Measurements from ENCODE around the gene TSC22D3.

TSC22D3 gene

GRCh38 chrX:107721318-107721717, 54.3 kb downstream of the TSC22D3 start:
- no peak for TF ChIP-seq CTCF (IDR thresholded peaks at IDR 0.05; ENCODE audit: low read depth, low read length, missing control alignments)
- DNase-seq (ENCODE audit: low read depth), result no peak
- in situ Hi-C loops (cut with HindIII; ENCODE audit: low sequenced_read_pairs), result no loop called here
- no peak overlapping the region for H3K4me3 ChIP-seq (ENCODE audit: low read depth, low read length)

GRCh38 chrX:107718156-107718621, 57.4 kb downstream of the TSC22D3 start:
- peak; percentile 64 for DNase-seq (ENCODE audit: low read depth)
- no peak overlapping the region for H3K4me3 ChIP-seq (ENCODE audit: low read depth, low read length)
- in situ Hi-C loops (cut with HindIII; ENCODE audit: low sequenced_read_pairs), result no loop called here
- TF ChIP-seq CTCF (IDR thresholded peaks at IDR 0.05; ENCODE audit: low read depth, low read length, missing control alignments), result peak; percentile 73

- in situ Hi-C loops (cut with HindIII; ENCODE audit: low sequenced_read_pairs), result no loop called here
- DNase-seq (ENCODE audit: low read depth), result peak; percentile 32
- TF ChIP-seq CTCF (IDR thresholded peaks at IDR 0.05; ENCODE audit: low read depth, low read length, missing control alignments), result no peak
- peak overlapping the region; percentile 62 for H3K4me3 ChIP-seq (ENCODE audit: low read depth, low read length)
Observed at GRCh38 chrX:107716816-107717700, 58.5 kb downstream of the TSC22D3 start.

- DNase-seq (ENCODE audit: low read depth), result no peak
- in situ Hi-C loops (cut with HindIII; ENCODE audit: low sequenced_read_pairs), result no loop called here
- H3K4me3 ChIP-seq (ENCODE audit: low read depth, low read length), result peak overlapping the region; percentile 62
- TF ChIP-seq CTCF (IDR thresholded peaks at IDR 0.05; ENCODE audit: low read depth, low read length, missing control alignments), result no peak
Observed at GRCh38 chrX:107716118-107716684, 59.4 kb downstream of the TSC22D3 start.

GRCh38 chrX:107715331-107716117, 60.1 kb downstream of the TSC22D3 start:
- no peak for TF ChIP-seq CTCF (IDR thresholded peaks at IDR 0.05; ENCODE audit: low read depth, low read length, missing control alignments)
- no peak for DNase-seq (ENCODE audit: low read depth)
- H3K4me3 ChIP-seq (ENCODE audit: low read depth, low read length), result peak overlapping the region; percentile 62
- in situ Hi-C loops (cut with HindIII; ENCODE audit: low sequenced_read_pairs), result no loop called here

- peak; percentile 16 for TF ChIP-seq CTCF (IDR thresholded peaks at IDR 0.05; ENCODE audit: low read depth, low read length, missing control alignments)
- no peak for DNase-seq (ENCODE audit: low read depth)
- in situ Hi-C loops (cut with HindIII; ENCODE audit: low sequenced_read_pairs), result no loop called here
- peak overlapping the region; percentile 62 for H3K4me3 ChIP-seq (ENCODE audit: low read depth, low read length)
Observed at GRCh38 chrX:107714206-107714891, 61.2 kb downstream of the TSC22D3 start.

Data from astrocyte of the cerebellum (primary cell).